Measurements from ENCODE around the gene TEX11.

The TEX11 gene

DNA sequence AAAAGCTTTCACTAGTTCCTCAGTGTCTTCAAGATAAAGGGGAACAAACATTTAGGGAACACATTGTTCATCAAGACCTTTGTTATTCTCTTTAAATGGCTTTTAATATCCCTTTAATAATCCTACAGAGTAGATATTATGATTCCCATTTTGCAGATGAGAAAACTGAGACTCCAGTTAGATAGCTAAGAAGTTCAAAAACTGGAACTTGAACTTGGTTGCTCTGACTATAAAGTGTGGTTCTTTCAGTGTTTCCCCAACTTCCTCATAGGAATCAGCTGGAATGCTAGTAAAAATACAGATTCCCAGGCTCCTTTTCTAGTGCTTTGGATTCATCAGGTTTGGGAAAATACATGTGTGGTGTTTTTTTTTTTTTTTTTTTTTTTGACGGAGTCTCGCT, 426.2 kb downstream of the TEX11 start:
- DNase-seq = no peak

DNA sequence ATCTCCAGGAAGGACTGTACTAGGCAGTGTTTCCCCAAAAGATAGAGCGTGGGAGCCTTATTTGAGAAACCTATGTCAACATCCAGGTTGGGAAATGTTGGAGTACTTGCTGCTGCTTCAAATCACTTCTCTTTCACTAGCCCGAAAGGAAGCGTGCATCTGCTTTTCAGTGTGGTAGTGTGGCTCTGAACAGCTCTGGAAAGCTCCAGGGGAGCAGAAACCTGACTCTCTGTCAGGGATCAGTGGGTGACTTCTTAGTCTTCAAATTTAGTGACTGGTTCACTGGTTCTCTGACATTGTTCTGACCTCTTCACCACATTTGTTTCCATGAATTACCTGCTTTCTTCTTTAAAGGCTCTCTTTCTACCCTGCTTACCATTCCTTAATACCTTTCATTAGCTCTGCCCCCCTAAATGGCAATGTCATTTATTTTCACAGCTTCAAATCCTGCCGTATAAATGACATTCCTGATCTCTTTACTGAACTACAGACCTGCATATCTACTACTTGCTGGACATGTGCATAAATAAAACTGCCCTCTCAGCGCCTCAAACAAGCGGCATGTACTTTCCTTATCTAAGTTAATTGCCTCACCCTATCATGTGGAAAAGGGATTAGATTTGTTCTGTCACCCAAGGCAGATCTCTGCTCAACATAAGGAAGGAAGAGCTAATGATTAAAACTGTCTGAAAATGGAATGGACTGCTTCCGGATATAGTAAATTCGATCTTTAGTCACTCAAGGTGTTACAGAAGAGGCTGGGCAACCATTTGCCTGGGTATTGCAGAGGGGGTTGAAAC, 426.8 kb downstream of the TEX11 start:
- no peak for DNase-seq

DNA sequence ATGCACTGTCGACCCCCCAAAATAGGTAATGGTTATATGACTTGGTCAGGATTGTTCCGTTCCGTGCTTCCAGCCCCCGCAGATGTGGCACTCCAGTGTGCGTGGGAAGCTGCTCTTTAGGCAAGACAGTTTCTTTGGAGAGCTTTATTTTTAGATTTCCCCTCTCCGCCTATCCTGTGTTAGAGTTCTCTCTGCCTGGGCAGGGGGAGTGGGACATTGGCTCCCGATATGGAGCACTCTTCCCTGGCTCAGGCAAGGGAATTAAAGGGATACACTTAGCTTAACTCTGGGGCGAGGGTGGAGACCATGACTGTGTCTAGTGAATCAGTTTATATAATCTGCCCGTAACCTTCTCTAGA, 427.9 kb downstream of the TEX11 start:
- no peak for DNase-seq

DNA sequence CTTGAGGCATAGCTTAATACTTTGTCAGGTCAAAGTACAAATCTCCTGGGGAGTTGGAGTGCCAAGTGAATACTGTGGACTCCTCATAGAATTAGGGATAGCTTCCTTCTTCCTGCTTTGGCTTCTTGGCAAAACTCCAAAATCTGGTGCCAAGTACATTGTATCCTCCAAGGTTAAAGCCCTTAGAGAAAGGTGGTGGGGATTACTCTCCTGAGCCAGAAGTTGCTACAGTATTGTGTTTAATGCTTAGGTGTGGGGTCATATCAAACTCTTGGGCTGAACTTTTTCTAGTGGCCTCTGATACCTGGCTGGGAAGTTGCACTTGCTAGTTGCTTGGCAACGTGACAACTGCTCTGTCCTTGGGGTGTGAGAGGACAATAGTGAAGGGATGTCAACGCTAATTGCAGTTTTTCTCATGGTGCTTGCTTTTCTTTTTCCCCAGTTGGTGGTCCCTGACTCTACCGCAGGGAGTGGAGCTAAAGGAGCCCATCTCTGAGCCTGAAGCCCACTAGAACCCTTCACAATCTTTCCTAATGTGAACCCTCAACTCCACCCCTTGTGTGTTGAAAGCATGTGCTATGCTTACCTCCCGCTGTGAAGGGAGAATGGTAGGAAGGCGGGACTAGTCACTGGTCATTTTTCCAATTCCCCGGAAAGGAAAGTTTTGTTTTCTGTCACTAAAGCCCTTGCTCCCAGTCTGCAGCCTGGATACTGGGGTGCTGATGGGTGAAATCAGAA, 428.4 kb downstream of the TEX11 start:
- DNase-seq = no peak

DNA sequence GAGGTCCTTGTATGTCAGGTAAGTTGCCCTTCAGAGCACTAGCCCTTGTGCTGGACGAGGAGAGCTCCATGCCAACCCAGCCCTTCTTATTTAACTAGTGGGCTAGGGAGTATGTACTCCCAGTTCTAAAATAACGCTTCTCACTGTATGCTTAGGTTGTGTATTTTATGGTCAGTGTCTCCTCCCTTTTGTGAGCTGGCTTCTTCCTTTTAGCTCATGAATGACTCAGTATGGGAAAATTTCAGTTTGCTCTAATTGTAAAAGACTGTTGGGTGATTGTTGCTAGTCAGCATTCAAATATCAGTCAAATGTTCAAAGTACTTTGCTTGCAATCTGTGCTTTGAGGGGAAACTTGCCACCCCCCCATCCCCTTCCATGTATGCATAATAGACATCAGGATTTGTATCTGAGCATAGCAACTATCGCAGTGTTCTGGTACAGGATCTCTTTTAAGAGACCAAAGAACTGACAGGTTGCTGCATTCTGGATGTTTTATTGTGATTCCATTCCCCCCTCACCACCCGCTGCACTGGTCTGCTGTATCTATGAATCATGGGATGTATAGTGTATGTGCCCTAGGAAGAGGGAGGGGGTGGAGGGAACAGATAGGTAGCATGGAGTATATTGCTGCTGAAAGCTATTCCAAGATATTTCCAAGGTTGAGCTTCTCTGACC, 429.1 kb downstream of the TEX11 start:
- no peak for DNase-seq

Measured in NCI-H1930 (cell line).